ENCODE measurements around the gene MAPK8IP2.
"Not testable (repeated sequence)": the region's sequence is repeated elsewhere in the genome, so short reads cannot be mapped to it uniquely, and the experiment has no call there.

Gene MAPK8IP2

GRCh38 chr22:50640857-50641647, 40.5 kb downstream of the MAPK8IP2 start:
- DNase-seq, result no peak

GRCh38 chr22:50641696-50642607, 41.4 kb downstream of the MAPK8IP2 start:
- peak; percentile 26 for DNase-seq

GRCh38 chr22:50643021-50643820, 42.6 kb downstream of the MAPK8IP2 start:
- DNase-seq, result not testable (repeated sequence)

- not testable (repeated sequence) for DNase-seq
Observed at GRCh38 chr22:50643821-50644101, 43.2 kb downstream of the MAPK8IP2 start.

GRCh38 chr22:50653256-50653655, 52.7 kb downstream of the MAPK8IP2 start:
- DNase-seq, result no peak

GRCh38 chr22:50654664-50655063, 54.1 kb downstream of the MAPK8IP2 start:
- DNase-seq, result not testable (repeated sequence)

GRCh38 chr22:50656122-50657070, 55.8 kb downstream of the MAPK8IP2 start:
- peak; percentile 74 for DNase-seq

GRCh38 chr22:50657925-50658324, 57.3 kb downstream of the MAPK8IP2 start:
- no peak for DNase-seq

GRCh38 chr22:50659711-50660110, 59.1 kb downstream of the MAPK8IP2 start:
- DNase-seq, result not testable (repeated sequence)

GRCh38 chr22:50660306-50660705, 59.7 kb downstream of the MAPK8IP2 start:
- DNase-seq, result no peak
